Hepatic stellate cell (primary cell): ENCODE measurements around the gene ZSCAN5A.
A peak's percentile ranks its signal among the peaks of the same experiment; 100 is the strongest.
"Not testable (repeated sequence)": the region's sequence is repeated elsewhere in the genome, so short reads cannot be mapped to it uniquely, and the experiment has no call there.

Experiments
- DNase-seq: peaks from one replicate; pipeline ENCODE4 v3.0.0; 2011; ENCODE audit warnings: low spot score

Gene ZSCAN5A

GRCh38 chr19:56314018-56314380, 640 bp downstream of the ZSCAN5A start:
- peak; percentile 19 for DNase-seq

GRCh38 chr19:56312787-56313657, 1.6 kb downstream of the ZSCAN5A start:
- DNase-seq: no peak

- no peak for DNase-seq
These were observed 2.3 kb downstream of the ZSCAN5A start for GRCh38 chr19:56312342-56312741.

- no peak for DNase-seq
These were observed 4.2 kb downstream of the ZSCAN5A start for GRCh38 chr19:56310462-56310861.

- peak; percentile 58 for DNase-seq
These were observed 5.0 kb downstream of the ZSCAN5A start for GRCh38 chr19:56309511-56310185.

- no peak for DNase-seq
These were observed 5.8 kb downstream of the ZSCAN5A start for GRCh38 chr19:56308792-56309191.

- not testable (repeated sequence) for DNase-seq
These were observed 7.6 kb downstream of the ZSCAN5A start for GRCh38 chr19:56307062-56307461.

GRCh38 chr19:56306016-56306415, 8.6 kb downstream of the ZSCAN5A start:
- DNase-seq: no peak

- DNase-seq: no peak
These were observed 10.4 kb downstream of the ZSCAN5A start for GRCh38 chr19:56304243-56304642.

GRCh38 chr19:56301886-56302620, 12.6 kb downstream of the ZSCAN5A start:
- DNase-seq: no peak

- no peak for DNase-seq
These were observed 13.5 kb downstream of the ZSCAN5A start for GRCh38 chr19:56301155-56301554.

- no peak for DNase-seq
These were observed 15.0 kb downstream of the ZSCAN5A start for GRCh38 chr19:56299688-56300087.

- no peak for DNase-seq
These were observed 17.6 kb downstream of the ZSCAN5A start for GRCh38 chr19:56297010-56297409.

GRCh38 chr19:56295531-56296455, 18.8 kb downstream of the ZSCAN5A start:
- no peak for DNase-seq

GRCh38 chr19:56294549-56294948, 20.1 kb downstream of the ZSCAN5A start:
- no peak for DNase-seq

GRCh38 chr19:56291867-56292266, 22.8 kb downstream of the ZSCAN5A start:
- DNase-seq: no peak

GRCh38 chr19:56290104-56290503, 24.5 kb downstream of the ZSCAN5A start:
- DNase-seq: no peak

- DNase-seq: no peak
These were observed 29.9 kb downstream of the ZSCAN5A start for GRCh38 chr19:56284746-56285145.

GRCh38 chr19:56282809-56283208, 31.8 kb downstream of the ZSCAN5A start:
- no peak for DNase-seq

GRCh38 chr19:56273563-56274117, 41.0 kb downstream of the ZSCAN5A start:
- DNase-seq: peak; percentile 12

GRCh38 chr19:56272161-56272798, 42.4 kb downstream of the ZSCAN5A start, which contains the start of gene EDDM13:
EDDM13 (plus strand) TSS chr19:56272748; CDS start chr19:56272835, 87 bp downstream.
- DNase-seq: no peak
